GM18502 (cell line): ENCODE measurements around the gene IER2.
A peak's percentile ranks its signal among the peaks of the same experiment; 100 is the strongest.
"Not testable (repeated sequence)": the region's sequence is repeated elsewhere in the genome, so short reads cannot be mapped to it uniquely, and the experiment has no call there.

ENCODE experiments used
- ATAC-seq: cut with Tn5 transposase; IDR thresholded peaks from one replicate; pipeline ENCODE4 v1.9.1; 2021; ENCODE audit warnings: mild to moderate bottlenecking; ENCODE audit not compliant: unreplicated experiment, poor library complexity

IER2 gene

DNA sequence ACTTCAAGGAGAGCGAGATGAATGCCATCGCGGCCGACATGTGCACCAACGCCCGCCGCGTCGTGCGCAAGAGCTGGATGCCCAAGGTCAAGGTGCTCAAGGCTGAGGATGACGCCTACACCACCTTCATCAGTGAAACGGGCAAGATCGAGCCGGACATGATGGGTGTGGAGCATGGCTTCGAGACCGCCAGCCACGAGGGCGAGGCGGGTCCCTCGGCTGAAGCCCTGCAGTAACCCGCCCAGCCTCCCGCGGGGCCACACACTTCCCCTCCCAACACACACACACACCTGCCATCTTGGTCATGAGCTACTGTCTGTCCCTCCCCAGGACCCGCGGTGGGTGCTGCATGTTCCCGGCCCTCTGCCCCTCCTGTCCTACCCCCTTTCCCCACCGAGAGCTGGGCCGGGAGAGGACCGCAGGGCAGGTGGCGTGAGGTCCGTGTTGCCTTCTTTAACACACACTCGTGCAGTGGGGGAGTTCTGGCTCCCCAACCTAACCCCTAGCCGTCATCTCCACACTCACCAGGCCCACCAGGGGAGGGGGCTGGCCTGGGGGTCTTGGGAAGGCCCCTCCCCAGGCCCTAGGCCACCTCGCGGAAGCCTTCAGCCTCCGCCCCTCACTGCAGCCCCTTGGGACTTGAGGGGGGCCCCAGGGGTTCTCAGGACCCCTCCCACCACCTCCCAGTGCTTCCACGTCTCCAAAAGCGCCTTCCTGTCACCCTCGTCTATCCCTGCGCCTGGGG is 11.9 kb upstream of the IER2 start:
- ATAC-seq: no peak

DNA sequence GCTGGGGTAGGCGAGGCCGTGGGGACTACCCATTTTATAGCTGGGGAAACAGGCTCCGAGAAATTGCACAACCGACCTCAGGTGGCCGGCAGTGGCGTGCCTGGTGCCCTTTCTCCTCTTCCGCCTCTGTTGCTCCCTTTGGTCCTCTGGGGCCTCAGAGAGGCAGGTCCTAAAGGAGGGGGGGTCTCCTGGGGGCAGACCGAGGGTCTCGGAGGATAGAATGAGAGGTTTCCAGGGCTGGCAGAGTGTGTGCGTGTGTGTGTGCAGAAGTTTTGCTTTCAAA is 11.4 kb upstream of the IER2 start:
- no peak for ATAC-seq

DNA sequence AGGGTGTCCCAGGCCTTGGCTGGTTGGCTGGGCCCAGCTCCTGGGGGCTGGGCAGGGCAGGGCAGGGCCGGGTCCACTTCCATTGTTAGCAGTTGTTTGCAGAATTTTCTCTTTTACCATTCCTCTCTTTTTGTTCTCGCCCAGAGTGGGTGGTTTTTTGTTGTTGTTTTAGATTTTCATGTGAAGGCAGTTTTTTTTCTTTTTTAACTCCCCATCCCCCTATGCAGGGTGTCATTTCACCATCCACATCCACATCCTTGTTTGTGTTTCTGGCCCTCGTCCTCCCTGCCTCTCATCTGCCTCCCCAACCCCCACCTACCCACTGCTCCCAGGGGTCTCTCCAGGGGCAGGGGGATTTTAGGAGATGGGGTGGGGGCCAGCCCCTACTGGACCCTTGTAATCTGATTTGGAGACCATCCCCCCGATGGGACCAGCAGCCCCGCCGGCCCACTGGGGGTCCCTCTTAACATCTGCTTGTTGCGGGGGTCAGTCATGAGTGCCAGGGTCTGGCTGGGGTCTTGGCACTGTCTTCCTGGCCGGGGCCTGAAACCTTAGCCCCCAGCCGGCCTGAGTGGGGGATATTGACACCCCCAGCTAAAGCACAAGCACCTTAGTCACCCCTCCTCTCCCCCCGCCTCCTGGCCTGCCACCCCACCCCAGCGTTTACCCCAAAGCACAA is 10.4 kb upstream of the IER2 start:
- ATAC-seq: no peak

DNA sequence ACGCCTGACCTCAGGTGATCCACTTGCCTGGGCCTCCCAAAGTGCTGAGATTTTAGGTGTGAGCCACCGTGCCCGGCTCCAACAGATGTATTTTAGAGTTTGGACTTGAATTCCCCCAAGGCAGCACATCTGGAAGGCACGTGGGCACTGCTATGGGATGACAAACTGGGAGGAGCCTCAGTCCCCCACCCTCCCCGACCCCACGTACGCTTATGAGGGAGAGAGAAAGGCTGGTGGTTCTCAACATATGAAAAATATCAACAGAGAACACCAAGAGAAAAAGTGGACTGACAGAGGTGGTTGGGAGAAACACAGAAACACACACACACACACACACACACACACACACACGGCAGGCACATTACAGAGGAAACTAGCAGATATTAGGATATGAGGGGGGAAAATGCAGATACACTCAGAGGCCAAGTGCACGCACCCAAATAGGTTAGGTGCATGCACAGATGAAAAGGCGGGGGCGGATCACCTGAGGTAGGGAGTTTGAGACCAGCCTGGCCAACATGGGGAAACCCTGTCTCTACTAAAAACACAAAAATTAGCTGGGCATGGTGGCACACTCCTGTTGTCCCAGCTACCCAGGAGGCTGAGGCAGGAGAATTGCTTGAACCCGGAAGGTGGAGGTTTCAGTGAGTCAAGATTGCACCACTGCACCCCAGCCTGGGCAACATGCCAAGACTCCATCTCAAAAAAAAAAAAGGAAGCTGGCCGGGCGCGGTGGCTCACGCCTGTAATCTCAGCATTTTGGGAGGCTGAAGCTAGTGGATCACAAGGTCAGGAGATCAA is 3.2 kb upstream of the IER2 start:
- no peak for ATAC-seq

DNA sequence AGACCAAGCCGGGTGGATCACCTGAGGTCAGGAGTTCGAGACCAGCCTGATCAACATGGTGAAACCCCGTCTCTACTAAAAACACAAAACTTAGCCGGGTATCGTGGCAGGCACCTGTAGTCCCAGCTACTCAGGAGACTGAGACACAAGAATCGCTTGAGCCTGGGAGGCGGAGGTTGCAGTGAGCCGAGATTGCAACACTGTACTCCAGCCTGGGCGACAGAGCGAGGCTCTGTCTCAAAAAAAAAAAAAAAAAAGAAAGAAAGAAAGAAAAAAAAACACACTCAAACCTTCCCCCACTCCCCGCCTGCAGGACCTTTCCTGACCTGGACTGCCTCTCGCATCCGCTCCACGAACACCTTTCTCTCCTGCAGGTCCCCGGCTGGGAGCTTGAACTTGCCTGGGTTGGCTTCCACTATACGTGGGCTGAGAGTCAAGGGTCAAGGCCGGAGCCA is 1.0 kb upstream of the IER2 start:
- not testable (repeated sequence) for ATAC-seq

DNA sequence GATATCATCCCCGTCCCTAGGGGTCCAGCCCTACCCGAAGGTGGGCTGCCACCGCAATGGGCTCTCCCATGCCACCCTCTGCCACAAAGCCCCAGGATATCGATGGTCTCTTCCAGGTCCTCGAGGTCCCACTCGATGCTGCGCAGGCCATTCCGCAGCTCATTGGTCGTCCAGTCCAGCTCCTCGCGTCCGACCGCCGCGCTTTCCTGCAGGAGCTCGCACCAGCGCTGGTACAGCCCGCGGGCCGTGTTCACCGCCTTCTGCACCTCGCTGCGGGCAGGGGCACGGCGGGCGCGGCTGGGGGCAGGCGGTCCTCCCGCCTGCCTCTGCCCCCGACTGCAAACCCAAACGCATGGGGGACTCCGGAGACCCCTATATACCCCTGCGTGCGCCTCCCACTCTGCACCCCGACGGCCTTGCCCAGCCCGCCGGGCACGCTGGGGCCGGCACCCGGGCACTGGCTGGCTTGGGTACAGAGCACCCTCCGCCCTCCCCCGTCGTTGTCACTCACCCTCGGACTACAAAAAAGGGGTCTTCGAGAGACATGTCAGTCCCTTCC is 504 bp upstream of the IER2 start:
- no peak for ATAC-seq

DNA sequence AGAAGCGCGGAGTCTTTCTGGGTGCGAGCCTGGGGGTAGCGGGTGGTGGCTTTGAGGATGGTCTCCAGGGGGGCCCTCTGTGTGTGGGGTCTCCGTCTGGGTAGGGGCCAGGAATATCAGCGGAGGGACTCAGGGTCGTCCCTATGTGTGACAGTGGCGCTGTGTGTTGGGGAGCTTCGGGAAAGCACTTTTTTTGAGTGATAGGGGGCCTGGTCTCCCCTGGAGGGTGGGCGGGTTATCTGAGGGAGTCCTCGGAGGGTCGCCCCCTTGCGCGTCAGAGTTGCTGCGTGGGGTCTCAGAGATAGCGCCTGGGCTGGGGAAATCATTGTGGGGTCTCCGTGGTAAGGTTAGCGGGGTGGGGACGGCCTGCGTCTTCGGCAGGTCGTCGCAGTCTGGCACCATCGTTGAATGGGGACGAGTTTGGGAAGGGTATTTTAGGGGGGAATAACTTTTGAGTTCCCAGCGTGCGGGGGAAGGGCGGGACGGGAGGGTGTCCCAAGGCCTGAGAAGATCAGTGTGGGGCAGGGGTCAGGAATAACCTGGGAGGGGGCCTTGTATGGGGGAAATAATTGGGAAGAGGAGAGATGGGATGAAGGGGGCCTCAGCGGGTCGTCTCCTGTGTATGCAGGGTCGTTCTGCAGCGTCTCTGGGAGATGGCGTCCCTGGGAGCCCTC is 857 bp downstream of the IER2 start:
- ATAC-seq: no peak

DNA sequence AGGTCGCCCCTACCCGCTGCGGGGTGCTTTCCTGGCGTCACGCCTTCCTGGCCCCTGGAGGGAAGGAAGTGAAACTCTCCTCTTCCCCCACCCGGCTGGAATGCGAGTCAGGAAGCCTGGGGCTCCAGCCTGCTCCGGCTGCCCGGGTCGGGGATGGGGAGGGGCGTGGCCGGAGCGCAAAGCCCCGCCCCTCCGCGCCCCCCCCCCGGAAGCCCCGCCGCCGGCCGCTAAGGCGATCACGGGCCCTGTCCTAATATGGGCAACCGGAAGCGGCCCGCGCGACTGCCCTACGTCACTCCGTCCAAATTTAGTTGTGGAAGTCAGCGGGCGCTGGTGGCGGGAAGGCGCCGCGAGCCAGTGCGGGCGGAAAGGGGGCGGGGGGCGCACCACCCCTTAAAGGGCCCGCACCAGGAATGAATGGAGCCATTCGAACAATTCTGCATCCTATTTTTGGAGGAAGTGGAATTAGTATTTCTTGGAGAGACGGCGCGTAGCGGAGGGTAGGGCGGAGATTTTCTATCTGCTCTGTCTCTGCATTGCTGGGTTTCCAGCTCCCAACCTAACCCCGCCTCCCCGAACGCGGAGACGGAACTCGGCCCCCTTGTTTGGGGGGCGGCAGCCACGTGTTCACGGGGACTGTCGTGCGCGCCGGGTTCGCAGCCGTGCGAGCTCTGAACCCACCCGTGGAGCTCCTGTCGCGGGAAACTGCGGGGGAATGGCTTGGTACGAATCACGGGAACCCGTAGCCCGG is 1.6 kb downstream of the IER2 start:
- ATAC-seq: peak; percentile 36

DNA sequence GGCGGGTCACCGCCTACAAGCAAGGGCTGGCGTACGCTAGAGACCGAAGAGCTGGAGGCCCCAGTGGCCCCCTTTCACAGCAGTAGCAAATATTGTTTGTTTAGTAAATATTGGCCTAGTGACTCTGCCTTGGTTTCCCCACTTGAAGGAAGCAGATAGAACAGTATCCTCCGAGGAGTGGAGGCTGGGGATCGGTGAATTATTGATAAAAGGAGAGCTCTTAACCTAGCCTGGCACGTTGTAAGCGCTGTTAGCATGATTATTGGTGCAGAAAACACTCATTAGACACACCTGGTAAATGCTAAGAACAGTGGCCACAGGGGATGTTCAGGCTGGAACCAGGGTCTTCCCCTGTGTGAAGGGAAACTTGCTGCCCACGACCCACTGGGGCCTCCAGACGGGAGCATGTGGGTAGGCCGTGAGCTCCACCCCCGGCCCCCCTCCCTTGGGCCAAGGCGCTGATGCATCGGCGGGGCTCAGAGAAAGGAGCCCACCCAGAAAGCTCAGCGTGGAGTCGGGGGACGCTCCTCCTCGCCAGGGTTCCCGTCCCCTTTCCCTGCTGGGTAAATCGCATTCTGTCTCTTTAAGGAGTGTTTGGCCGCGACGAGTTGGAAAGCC is 2.3 kb downstream of the IER2 start:
- peak; percentile 3 for ATAC-seq

DNA sequence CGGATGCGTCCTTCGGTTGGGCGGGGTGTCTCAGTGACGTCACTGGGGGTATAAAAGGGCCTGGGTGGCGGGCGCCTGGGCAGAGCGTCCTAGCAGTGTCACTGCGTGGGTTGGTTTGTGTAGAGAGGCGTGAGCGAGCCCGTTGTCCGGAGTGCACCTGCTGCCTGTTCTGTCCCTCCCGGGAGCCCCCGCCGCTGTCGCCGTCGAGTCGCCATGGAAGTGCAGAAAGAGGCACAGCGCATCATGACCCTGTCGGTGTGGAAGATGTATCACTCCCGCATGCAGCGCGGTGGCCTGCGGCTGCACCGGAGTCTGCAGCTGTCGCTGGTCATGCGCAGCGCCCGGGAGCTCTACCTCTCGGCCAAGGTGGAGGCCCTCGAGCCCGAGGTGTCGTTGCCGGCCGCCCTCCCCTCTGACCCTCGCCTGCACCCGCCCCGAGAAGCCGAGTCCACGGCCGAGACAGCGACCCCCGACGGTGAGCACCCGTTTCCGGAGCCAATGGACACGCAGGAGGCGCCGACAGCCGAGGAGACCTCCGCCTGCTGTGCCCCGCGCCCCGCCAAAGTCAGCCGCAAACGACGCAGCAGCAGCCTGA is 2.9 kb downstream of the IER2 start:
- peak; percentile 24 for ATAC-seq

DNA sequence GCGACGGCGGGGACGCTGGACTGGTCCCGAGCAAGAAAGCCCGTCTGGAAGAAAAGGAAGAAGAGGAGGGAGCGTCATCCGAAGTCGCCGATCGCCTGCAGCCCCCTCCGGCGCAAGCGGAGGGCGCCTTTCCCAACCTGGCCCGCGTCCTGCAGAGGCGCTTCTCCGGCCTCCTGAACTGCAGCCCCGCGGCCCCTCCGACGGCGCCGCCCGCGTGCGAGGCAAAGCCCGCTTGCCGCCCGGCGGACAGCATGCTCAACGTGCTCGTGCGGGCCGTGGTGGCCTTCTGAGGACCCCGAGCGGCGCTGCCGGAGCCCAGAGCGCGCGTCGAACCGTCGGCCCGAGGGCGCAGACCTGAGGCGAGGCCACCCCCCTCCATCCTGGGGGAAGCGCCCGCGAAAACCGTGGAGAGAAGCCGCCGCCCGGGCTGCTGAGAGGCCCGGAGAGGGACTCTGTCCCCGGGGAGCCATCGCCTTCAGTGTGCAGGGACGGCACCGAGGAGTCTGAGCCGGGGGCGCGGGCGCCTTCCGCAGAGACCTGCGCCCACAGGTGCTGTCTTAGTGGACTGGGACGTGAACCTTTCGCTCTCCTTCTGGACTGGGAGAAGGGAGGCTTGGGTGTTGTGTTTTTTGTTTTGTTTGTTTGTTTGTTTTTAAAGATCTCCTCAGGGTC is 3.5 kb downstream of the IER2 start:
- ATAC-seq: no peak

DNA sequence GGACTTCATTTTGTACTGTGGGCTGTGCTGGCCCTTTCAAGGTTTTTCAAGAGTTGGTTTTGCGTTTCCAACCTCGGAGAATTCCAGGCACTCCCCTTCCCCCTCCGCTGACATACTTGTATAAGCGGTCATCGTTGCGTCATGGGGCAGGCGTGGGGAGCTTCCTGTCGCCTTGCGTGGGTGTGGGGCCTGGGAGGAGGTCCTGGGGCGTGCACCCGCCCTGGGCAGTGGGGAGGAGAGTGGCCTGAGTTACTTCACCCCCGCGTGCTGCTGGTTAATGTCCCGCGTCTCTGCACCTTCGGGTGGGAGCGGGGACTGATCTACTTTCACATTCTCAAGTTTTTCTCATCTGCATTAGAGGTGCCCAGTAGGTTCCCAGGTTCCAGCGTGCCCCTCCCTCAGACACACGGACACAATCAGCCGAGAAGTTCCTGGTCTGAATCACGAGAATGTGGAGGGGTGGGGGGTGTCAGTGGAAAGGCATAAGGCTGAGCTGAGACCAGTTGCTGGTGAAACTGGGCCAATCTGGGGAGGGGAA is 4.1 kb downstream of the IER2 start:
- ATAC-seq: no peak

DNA sequence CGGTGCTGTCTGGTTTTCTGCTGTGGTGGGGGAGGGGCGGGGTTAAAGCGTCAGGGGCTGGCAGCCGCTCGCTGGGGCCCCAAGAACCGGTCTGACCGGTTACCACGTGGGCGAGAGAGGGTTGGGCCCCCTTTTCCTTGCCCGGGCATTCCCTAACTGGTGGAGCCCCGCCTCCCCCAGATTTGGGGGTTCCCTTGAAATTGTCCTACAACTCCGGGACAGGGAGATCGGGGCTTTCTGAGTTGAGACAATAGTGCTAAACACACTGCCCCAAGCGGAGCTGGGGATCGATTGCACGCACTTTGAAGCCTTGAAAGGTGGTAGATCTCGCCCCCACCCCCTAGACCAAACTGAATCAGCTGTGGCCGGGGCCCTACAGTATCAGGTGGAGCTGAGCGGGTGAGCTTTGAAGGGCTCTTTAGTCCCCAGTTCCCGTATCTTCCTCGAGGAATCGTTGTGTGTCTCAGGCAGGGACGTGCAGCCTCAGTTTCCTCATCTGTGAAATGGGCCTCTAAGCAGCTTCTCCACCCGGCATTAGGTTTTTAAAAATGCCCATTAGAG is 4.8 kb downstream of the IER2 start:
- ATAC-seq: no peak

DNA sequence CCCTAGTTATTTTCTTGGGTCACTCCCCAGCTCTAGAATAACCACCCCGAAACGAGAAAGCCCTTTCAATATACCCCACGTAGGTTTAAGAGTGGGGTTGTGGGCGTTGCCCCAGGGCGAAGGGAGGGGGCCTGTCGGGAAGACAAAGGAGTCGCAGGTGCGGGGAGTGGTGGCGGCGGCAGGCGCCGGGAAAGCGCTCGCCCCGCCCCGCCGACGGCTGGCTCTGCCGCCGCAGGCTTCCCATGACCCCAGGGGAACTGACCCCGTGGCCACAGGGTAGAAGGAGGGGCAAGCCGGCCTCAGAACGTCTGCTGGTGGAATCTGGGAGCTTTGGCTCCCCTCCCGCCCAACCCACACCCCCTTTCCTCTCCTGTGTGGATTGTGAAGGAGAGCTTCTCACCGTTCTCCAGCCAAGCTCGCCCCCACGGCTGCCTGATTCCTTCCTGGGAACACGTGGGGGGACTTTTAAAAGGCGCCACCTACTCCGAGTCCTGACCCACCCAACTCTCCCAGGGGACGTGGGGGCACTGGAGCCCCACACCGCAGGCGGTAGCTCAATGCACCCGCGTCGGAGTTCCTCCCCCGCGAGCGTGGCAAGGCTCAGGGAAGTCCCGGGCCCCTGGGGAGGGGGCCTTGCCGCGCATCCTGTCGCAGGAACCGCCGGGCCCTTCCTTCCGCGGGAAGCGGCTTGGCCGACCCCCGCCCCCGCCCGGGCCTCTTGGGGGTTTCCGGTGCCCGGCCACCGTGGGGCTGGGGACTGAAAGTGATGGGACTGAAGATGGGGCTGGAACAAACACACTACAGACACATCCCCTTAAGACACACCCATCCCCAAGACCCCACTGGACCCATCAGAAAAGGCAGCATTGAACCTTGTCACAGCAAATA is 5.5 kb downstream of the IER2 start:
- no peak for ATAC-seq

DNA sequence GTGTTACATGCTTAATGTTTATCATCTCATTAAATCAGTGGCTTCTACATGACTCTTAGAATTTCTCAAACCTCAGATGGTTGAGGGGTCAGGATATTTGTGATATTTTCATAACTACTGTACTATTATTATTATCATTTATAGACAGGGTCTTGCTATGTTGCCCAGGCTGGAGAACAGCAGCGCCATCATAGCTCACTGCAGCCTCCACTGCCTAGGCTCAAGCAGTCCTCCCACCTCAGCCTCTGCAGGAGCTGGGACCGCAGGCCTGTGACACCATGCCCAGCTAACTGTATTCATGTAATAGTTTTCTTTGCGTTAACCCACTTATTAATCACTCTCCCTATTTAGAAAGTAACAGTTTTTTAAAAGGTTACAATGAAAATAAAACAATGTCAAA is 9.5 kb downstream of the IER2 start:
- no peak for ATAC-seq

DNA sequence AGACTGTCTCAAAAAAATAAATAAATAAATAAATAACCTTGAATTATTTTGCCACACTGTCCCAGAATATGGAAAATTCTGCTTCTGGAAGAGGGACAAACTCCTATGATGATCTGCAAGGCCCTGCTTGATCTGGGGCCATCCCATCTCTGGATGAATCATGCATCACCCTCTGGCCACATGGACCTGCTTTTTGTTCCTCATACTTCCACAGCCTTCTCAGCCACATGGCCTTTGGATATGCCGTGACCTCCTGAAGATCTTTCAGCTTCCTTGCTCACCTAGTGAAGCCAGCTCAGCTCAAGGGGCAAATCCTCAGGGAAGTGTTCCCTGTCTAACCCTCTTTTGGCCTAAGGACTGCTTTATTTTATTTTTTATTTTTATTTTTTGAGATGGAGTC is 10.3 kb downstream of the IER2 start:
- ATAC-seq: no peak
